Left lung (tissue), 10 donors: Measurements from ENCODE around the gene GNAL. TPM values are rescaled to one million over a fixed set of nuclear protein-coding genes. Genes with fewer than 3 reads are reported as not detected.

Source experiments
- ATAC-seq: fragments of 200-7000 bp; cut with Tn5 transposase; one replicate; pipeline ENCODE4 v1.9.1; 2020; ENCODE audit warnings: moderate library complexity
- DNase-seq, 4 donors: peaks; one replicate each; pipeline ENCODE4 v3.0.0-alpha.2; 2013 to 2020
- H3K27ac ChIP-seq, 2 donors: fragments of 200-600 bp; sonication (generic) in 1 of 2; one replicate each; pipeline versions ENCODE4 v1.5.0 to v1.8.0; 2020 to 2021
- H3K27me3 ChIP-seq, 2 donors: fragments of 200-600 bp; sonication (generic) in 1 of 2; one replicate each; pipeline versions ENCODE4 v1.5.0 to v1.8.0; 2020 to 2021
- H3K36me3 ChIP-seq, 2 donors: fragments of 200-600 bp; sonication (generic) in 1 of 2; one replicate each; pipeline versions ENCODE4 v1.5.0 to v1.8.0; 2020 to 2021
- H3K4me1 ChIP-seq, 2 donors: fragments of 200-600 bp; one replicate each; pipeline ENCODE4 v1.8.0; 2021
- H3K4me3 ChIP-seq, 2 donors: fragments of 200-600 bp; sonication (generic) in 1 of 2; one replicate each; pipeline versions ENCODE4 v1.5.0 to v1.8.0; 2020 to 2021; ENCODE audit warnings: mild to moderate bottlenecking in 1 of 2
- H3K9me3 ChIP-seq, 2 donors: fragments of 200-600 bp; sonication (generic) in 1 of 2; one replicate each; pipeline versions ENCODE4 v1.5.0 to v1.8.0; 2020 to 2021
- CTCF ChIP-seq, 2 donors: fragments of 200-600 bp; sonication (generic) in 1 of 2; IDR thresholded peaks; one replicate each; pipeline versions ENCODE4 v1.5.0 to v1.8.0; 2021; ENCODE audit warnings: antibody characterized with exemption in 2 of 2
- intact Hi-C, 2 donors: fragments of 100-400 bp; cut with DNase I; formaldehyde crosslinking; loops; one replicate each; pipeline versions ENCODE4 v1.11.2 to v1.14.2; 2022
- polyA plus RNA-seq, 6 donors: library from polyadenylated mRNA; unstranded; fragments of 120-200 nt; gene quantifications; one replicate each; pipeline ENCODE4 v1.2.1, GENCODE V29; 2013; ENCODE audit not compliant: insufficient read length in 6 of 6
- total RNA-seq, 2 donors: library from RNA; stranded (reverse); fragmentation: NEBNext Ultra II Directional; extraction: Animal tissue kit (Norgen Biotek cat#: 25700); gene quantifications; one replicate each; pipeline ENCODE4 v1.2.1, GENCODE V29; 2021
- donor health status: DM: no; HTN: yes; CAD: no.
- donor health status: DM: no; HTN: no; CAD: no.

Gene GNAL
- total and polyA plus RNA-seq, 8 donors: 1.8 to 5.7 (median 2.8) TPM

- ATAC-seq: no peak
- no peak for DNase-seq
- Histone ChIP-seq H3K27me3 (no peaks in the 10 kb centered on the region), H3K9me3 (no peaks in the 10 kb centered on the region), H3K36me3 (no peaks in the 10 kb centered on the region), H3K27ac (no peak overlapping the region), H3K4me3 (no peak overlapping the region), H3K4me1 (no peaks in the 10 kb centered on the region)
- no peak for TF ChIP-seq CTCF (IDR thresholded peaks at IDR 0.05)
- intact Hi-C loops: no loop called here
Observed at GRCh38 chr18:11807233-11807632, 118.2 kb downstream of the GNAL start.

- H3K9me3 ChIP-seq: no peaks in the 10 kb centered on the region
Observed at GRCh38 chr18:11808001-11808855, 119.2 kb downstream of the GNAL start.

GRCh38 chr18:11809895-11810294 is 120.8 kb downstream of the GNAL start:
- Histone ChIP-seq H3K27me3 (no peaks in the 10 kb centered on the region), H3K36me3 (no peaks in the 10 kb centered on the region), H3K4me3 (no peak overlapping the region)

More at GRCh38 chr18:11808001-11808855, 119.2 kb downstream of the GNAL start:
- DNase-seq (no peak), ATAC-seq (peak; percentile 39)
- Histone ChIP-seq H3K36me3 (no peaks in the 10 kb centered on the region), H3K27ac (no peak overlapping the region), H3K4me1 (no peaks in the 10 kb centered on the region), H3K27me3 (no peaks in the 10 kb centered on the region), H3K4me3 (no peak overlapping the region)
- intact Hi-C loops: no loop called here
- no peak for TF ChIP-seq CTCF (IDR thresholded peaks at IDR 0.05)

GRCh38 chr18:11810379-11810778 is 121.3 kb downstream of the GNAL start:
- Histone ChIP-seq H3K4me1 (no peaks in the 10 kb centered on the region), H3K9me3 (no peaks in the 10 kb centered on the region), H3K4me3 (no peak overlapping the region), H3K27ac (no peak overlapping the region), H3K27me3 (no peaks in the 10 kb centered on the region), H3K36me3 (no peaks in the 10 kb centered on the region)
- intact Hi-C loops: no loop called here
- DNase-seq: no peak
- ATAC-seq: no peak
- TF ChIP-seq CTCF (IDR thresholded peaks at IDR 0.05): no peak

More at GRCh38 chr18:11809895-11810294, 120.8 kb downstream of the GNAL start:
- ATAC-seq (no peak), DNase-seq (no peak)
- TF ChIP-seq CTCF (IDR thresholded peaks at IDR 0.05): no peak
- Histone ChIP-seq H3K9me3 (no peaks in the 10 kb centered on the region), H3K27ac (no peak overlapping the region), H3K4me1 (no peaks in the 10 kb centered on the region)
- intact Hi-C loops: no loop called here

- DNase-seq (no peak), ATAC-seq (no peak)
- H3K36me3 ChIP-seq: no peaks in the 10 kb centered on the region
- H3K27me3 ChIP-seq: no peaks in the 10 kb centered on the region
- intact Hi-C loops: no loop called here
- TF ChIP-seq CTCF (IDR thresholded peaks at IDR 0.05): no peak
- no peak overlapping the region for H3K4me3 ChIP-seq
- H3K4me1 ChIP-seq: no peaks in the 10 kb centered on the region
- H3K27ac ChIP-seq: no peak overlapping the region
- no peaks in the 10 kb centered on the region for H3K9me3 ChIP-seq
Observed at GRCh38 chr18:11811009-11811408, 121.9 kb downstream of the GNAL start.
